Measurements from ENCODE around the gene EREG.

GRCh38 chr4:74418063-74418670 lies 53.2 kb downstream of the EREG start:
- no peak for TF ChIP-seq POLR2A (IDR thresholded peaks at IDR 0.05; ENCODE audit: low read depth, low read length)
- no peak for TF ChIP-seq POLR2AphosphoS5 (IDR thresholded peaks at IDR 0.05; ENCODE audit: low read depth, low read length)

All from GM12891 (cell line).